GM19324 (cell line): Measurements from ENCODE around the gene PDE8B.
"Not testable (repeated sequence)": the region's sequence is repeated elsewhere in the genome, so short reads cannot be mapped to it uniquely, and the experiment has no call there.

Source experiments
- ATAC-seq: cut with Tn5 transposase; IDR thresholded peaks from one replicate; pipeline ENCODE4 v1.9.1; 2021; ENCODE audit warnings: mild to moderate bottlenecking, moderate library complexity; ENCODE audit not compliant: unreplicated experiment, low FRiP score

Gene PDE8B

GRCh38 chr5:77355080-77355479 lies 144.6 kb downstream of the PDE8B start:
- no peak for ATAC-seq

- no peak for ATAC-seq
Observed at GRCh38 chr5:77355751-77356150, 145.3 kb downstream of the PDE8B start.

- peak; percentile 60 for ATAC-seq
Observed at GRCh38 chr5:77356740-77357139, 146.3 kb downstream of the PDE8B start.

- ATAC-seq: no peak
Observed at GRCh38 chr5:77358255-77359205, 148.1 kb downstream of the PDE8B start.

- ATAC-seq: no peak
Observed at GRCh38 chr5:77359231-77359630, 148.8 kb downstream of the PDE8B start.

- no peak for ATAC-seq
Observed at GRCh38 chr5:77360381-77360780, 149.9 kb downstream of the PDE8B start.

- ATAC-seq: no peak
Observed at GRCh38 chr5:77360973-77361372, 150.5 kb downstream of the PDE8B start.

- ATAC-seq: no peak
Observed at GRCh38 chr5:77366717-77367500, 156.4 kb downstream of the PDE8B start.

GRCh38 chr5:77367741-77368140 lies 157.3 kb downstream of the PDE8B start:
- ATAC-seq: no peak

GRCh38 chr5:77368367-77368766 lies 157.9 kb downstream of the PDE8B start:
- ATAC-seq: no peak

- ATAC-seq: no peak
Observed at GRCh38 chr5:77369566-77369965, 159.1 kb downstream of the PDE8B start.

- no peak for ATAC-seq
Observed at GRCh38 chr5:77374686-77375085, 164.2 kb downstream of the PDE8B start.

- ATAC-seq: no peak
Observed at GRCh38 chr5:77376609-77377300, 166.3 kb downstream of the PDE8B start.

GRCh38 chr5:77379558-77380061 lies 169.1 kb downstream of the PDE8B start:
- ATAC-seq: no peak

- ATAC-seq: no peak
Observed at GRCh38 chr5:77380636-77381035, 170.2 kb downstream of the PDE8B start.

GRCh38 chr5:77383336-77383735 lies 172.9 kb downstream of the PDE8B start:
- not testable (repeated sequence) for ATAC-seq

GRCh38 chr5:77386340-77386739 lies 175.9 kb downstream of the PDE8B start:
- ATAC-seq: not testable (repeated sequence)

- ATAC-seq: no peak
Observed at GRCh38 chr5:77389746-77390145, 179.3 kb downstream of the PDE8B start.

- no peak for ATAC-seq
Observed at GRCh38 chr5:77390221-77390620, 179.7 kb downstream of the PDE8B start.

- ATAC-seq: no peak
Observed at GRCh38 chr5:77390795-77391194, 180.3 kb downstream of the PDE8B start.
